ENCODE data around the gene B3GAT2.
A peak's percentile ranks its signal among the peaks of the same experiment; 100 is the strongest.

Gene B3GAT2, protein sequence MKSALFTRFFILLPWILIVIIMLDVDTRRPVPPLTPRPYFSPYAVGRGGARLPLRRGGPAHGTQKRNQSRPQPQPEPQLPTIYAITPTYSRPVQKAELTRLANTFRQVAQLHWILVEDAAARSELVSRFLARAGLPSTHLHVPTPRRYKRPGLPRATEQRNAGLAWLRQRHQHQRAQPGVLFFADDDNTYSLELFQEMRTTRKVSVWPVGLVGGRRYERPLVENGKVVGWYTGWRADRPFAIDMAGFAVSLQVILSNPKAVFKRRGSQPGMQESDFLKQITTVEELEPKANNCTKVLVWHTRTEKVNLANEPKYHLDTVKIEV

GRCh38 chr6:70956451-70957283 lies at the start of gene B3GAT2:
TSS of gene B3GAT2 (minus strand) at chr6:70957060. CDS start at chr6:70956429, 631 bp downstream.
- peaks cover 14% of the 10 kb centered on the region for H3K4me1 Mint-ChIP-seq
- ATAC-seq (peak; percentile 22), DNase-seq (peak; percentile 9)
- H3K9me3 Mint-ChIP-seq: no peaks in the 10 kb centered on the region
- H3K36me3 Mint-ChIP-seq (ENCODE audit: low read depth): no peaks in the 10 kb centered on the region
- H3K27ac Mint-ChIP-seq: no peak within 1 kb of the TSS
- peaks cover 65% of the 10 kb centered on the region for H3K27me3 Mint-ChIP-seq
- peak within 1 kb of the TSS; percentile 71 for H3K4me3 Mint-ChIP-seq

GRCh38 chr6:70998148-70998547 lies 41.3 kb upstream of the B3GAT2 start:
- H3K4me1 Mint-ChIP-seq: no peaks in the 10 kb centered on the region
- no peak for ATAC-seq
- DNase-seq: no peak

GRCh38 chr6:70997379-70997778 lies 40.5 kb upstream of the B3GAT2 start:
- no peak for DNase-seq
- no peaks in the 10 kb centered on the region for H3K4me1 Mint-ChIP-seq
- no peaks in the 10 kb centered on the region for H3K9me3 Mint-ChIP-seq
- no peak overlapping the region for H3K27ac Mint-ChIP-seq
- H3K36me3 Mint-ChIP-seq (ENCODE audit: low read depth): no peaks in the 10 kb centered on the region
- peaks cover 20% of the 10 kb centered on the region for H3K27me3 Mint-ChIP-seq
- ATAC-seq: no peak
- H3K4me3 Mint-ChIP-seq: no peak overlapping the region

More at GRCh38 chr6:70998148-70998547, 41.3 kb upstream of the B3GAT2 start:
- Mint-ChIP-seq H3K4me3 (no peak overlapping the region), H3K27me3 (peaks cover 19% of the 10 kb centered on the region), H3K27ac (no peak overlapping the region), H3K36me3 (ENCODE audit: low read depth) (no peaks in the 10 kb centered on the region), H3K9me3 (no peaks in the 10 kb centered on the region)

GRCh38 chr6:70996106-70996505 lies 39.2 kb upstream of the B3GAT2 start:
- Mint-ChIP-seq H3K36me3 (ENCODE audit: low read depth) (no peaks in the 10 kb centered on the region), H3K9me3 (no peaks in the 10 kb centered on the region), H3K27ac (no peak overlapping the region), H3K4me3 (no peak overlapping the region), H3K4me1 (no peaks in the 10 kb centered on the region), H3K27me3 (peaks cover 24% of the 10 kb centered on the region)
- DNase-seq (no peak), ATAC-seq (no peak)

DNA sequence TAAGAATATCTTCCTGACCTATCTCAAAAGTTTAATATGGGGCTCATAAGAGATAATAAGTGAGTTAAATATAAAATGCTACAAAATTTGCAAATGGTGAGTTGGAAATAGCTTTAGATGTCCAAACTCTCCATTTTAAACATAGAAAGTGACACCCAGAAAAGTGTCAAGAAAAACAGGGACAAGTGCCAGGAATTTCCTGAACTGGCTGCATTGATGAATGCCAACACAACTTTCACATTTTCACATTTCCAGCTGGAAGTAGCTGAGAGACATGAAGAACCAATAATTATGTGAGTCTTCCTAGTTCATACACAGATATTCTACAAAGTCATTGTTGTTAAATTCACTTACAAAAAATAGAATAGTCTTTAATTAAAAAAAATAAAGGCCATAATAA lies 38.6 kb upstream of the B3GAT2 start:
- Mint-ChIP-seq H3K4me1 (no peaks in the 10 kb centered on the region), H3K27ac (no peak overlapping the region), H3K27me3 (peaks cover 24% of the 10 kb centered on the region), H3K36me3 (ENCODE audit: low read depth) (no peaks in the 10 kb centered on the region), H3K9me3 (no peaks in the 10 kb centered on the region), H3K4me3 (no peak overlapping the region)
- DNase-seq (no peak), ATAC-seq (no peak)

DNA sequence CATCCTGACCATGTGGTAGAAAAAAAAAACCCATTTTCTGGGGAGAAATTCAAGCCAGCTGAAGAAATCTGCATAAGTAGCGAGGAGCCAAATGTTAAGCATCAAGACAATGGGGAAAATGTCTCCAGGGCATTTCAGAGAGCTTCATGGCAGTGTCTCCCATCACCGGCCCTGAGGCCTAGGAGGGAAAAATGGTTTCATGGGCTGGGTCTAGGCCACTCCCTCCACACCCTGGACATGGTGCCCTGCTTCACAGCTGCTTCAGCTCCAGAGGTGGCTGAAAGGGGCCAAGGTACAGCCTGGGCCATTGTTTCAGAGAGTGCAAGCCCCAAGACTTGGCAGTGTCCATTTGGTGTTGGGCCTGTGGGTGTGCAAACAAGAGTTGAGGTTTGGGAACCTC lies 34.4 kb upstream of the B3GAT2 start:
- no peaks in the 10 kb centered on the region for H3K36me3 Mint-ChIP-seq (ENCODE audit: low read depth)
- no peaks in the 10 kb centered on the region for H3K9me3 Mint-ChIP-seq
- no peaks in the 10 kb centered on the region for H3K4me1 Mint-ChIP-seq
- H3K27ac Mint-ChIP-seq: no peak overlapping the region
- ATAC-seq: no peak
- DNase-seq: no peak
- H3K4me3 Mint-ChIP-seq: no peak overlapping the region
- H3K27me3 Mint-ChIP-seq: peaks cover 19% of the 10 kb centered on the region

DNA sequence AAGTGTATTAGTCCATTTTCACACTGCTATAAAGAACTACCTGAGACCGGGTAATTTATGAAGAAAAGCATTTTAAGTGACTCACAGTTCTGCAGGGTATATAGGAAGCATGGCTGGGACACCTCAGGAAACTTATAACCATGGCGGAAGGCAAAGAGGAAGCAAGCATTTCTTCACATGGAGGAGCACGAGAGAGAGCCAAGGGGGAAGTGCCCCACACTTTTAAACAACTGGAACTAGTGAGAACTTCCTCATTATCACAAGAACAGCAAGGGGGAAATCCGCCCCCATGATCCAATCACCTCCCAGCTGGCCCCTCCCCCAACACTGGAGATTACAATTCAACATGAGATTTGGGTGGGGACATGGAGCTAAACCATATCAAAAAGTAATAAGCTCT lies 28.3 kb upstream of the B3GAT2 start:
- ATAC-seq: no peak
- Mint-ChIP-seq H3K27me3 (peaks cover 8% of the 10 kb centered on the region), H3K9me3 (peaks cover 6% of the 10 kb centered on the region), H3K4me3 (no peak overlapping the region), H3K36me3 (ENCODE audit: low read depth) (no peaks in the 10 kb centered on the region), H3K27ac (no peak overlapping the region), H3K4me1 (no peaks in the 10 kb centered on the region)
- DNase-seq: no peak

DNA sequence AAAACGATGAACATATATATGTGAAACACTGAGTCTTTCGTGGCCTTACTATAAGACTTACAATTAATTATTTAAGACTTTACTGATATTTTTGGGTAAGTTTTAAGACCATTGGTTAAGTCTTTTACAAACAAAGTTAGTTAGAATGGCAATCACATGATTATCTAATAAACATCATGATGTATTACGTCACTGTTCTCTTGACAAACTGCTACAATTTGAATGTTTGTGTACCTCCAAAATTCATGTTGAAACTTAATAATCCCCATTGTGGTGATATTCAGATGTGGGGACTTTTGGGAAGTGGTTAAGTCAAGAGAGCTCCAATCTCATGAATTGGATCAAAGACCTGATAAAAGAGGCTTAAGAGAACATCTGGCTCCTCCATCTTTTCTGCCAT lies 25.9 kb upstream of the B3GAT2 start:
- no peak for DNase-seq
- Mint-ChIP-seq H3K27ac (no peak overlapping the region), H3K27me3 (peaks cover 5% of the 10 kb centered on the region)

DNA sequence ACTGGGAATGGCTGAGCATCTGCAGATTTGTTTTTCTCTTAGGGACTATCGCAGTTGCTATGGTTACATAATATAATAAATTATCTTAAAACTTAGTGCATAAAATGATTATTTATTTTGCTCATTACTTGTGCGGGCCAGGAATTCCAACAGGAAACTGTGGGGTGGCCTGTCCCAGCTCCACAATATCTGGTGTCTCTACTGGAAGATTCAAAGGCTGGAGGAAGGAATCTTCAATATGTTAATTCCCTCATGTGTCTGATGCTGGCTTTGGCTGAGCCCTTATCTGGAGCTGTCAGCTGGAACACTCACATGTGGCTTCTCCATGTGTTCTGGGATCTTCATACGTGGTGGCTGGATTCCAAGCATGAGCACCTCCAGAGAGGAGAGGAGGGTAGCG lies 23.9 kb upstream of the B3GAT2 start:
- H3K36me3 Mint-ChIP-seq (ENCODE audit: low read depth): no peaks in the 10 kb centered on the region
- peaks cover 4% of the 10 kb centered on the region for H3K27me3 Mint-ChIP-seq
- H3K4me1 Mint-ChIP-seq: no peaks in the 10 kb centered on the region
- H3K9me3 Mint-ChIP-seq: peaks cover 6% of the 10 kb centered on the region
- H3K4me3 Mint-ChIP-seq: no peak overlapping the region
- no peak overlapping the region for H3K27ac Mint-ChIP-seq
- DNase-seq: no peak
- no peak for ATAC-seq

More for the DNA sequence above, 25.9 kb upstream of the B3GAT2 start:
- Mint-ChIP-seq H3K9me3 (peaks cover 6% of the 10 kb centered on the region), H3K36me3 (ENCODE audit: low read depth) (no peaks in the 10 kb centered on the region), H3K4me3 (no peak overlapping the region), H3K4me1 (no peaks in the 10 kb centered on the region)
- ATAC-seq: no peak

DNA sequence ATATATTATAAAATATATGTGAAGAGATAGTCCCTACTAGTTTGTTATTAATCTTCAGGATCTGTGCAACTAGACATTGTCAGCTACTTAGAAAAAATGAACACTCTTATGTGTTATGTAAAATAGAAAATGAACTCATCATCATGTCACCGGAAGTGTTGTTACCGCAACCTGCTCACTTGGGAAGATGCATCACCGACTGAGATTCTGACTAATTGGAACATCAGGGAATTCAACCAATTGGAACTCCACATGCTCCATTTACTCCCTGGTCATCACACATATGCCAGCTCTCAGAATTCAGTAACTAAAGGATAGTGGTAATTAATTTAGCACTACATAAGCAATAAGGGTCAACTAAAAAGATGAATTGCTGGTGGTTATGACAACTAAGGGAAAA lies 16.7 kb upstream of the B3GAT2 start:
- Mint-ChIP-seq H3K27ac (no peak overlapping the region), H3K36me3 (ENCODE audit: low read depth) (peaks cover 2% of the 10 kb centered on the region), H3K4me3 (no peak overlapping the region), H3K27me3 (peaks cover 18% of the 10 kb centered on the region), H3K4me1 (no peaks in the 10 kb centered on the region), H3K9me3 (peaks cover 7% of the 10 kb centered on the region)
- DNase-seq (no peak), ATAC-seq (no peak)

DNA sequence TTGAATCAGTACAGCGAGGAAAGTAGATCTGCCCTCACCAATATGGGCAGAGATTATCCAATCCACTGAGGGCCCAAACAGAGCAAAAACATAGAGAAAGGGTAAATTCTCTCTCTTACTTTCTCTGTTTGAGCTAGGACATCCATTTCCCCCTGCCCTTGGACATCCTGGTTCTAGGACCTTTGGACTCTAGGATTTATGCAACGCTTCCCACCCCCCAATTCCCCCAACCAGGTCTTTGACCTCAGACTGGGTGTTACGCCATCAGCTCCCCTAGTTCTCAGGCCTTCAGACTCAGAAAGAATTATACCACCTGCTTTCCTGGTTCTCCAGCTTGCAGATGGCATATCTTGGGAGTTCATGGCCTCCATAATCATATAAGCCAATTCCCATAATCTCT lies 10.2 kb upstream of the B3GAT2 start:
- Mint-ChIP-seq H3K27me3 (peaks cover under 1% of the 10 kb centered on the region), H3K4me1 (no peaks in the 10 kb centered on the region), H3K4me3 (no peak overlapping the region), H3K27ac (no peak overlapping the region), H3K36me3 (ENCODE audit: low read depth) (no peaks in the 10 kb centered on the region), H3K9me3 (no peaks in the 10 kb centered on the region)
- DNase-seq (no peak), ATAC-seq (no peak)

DNA sequence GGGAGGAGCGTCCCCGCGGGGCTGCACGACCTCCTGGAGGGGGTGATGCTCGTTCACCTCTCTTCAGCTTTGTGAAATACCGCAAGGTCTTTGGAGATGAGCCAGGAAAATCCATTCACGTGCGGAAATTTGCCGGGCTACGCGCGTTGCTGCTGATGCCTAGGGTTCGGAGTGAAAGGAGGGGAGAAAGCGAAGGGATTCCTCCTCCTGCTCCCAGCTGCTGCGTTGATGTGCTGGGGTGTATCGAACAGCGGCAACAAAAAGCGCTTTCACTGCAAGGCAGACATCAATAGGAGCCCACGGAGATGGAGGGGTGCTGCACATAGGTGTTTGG lies 391 bp upstream of the B3GAT2 start:
- no peak for DNase-seq
- peaks cover 14% of the 10 kb centered on the region for H3K4me1 Mint-ChIP-seq
- H3K27me3 Mint-ChIP-seq: peaks cover 61% of the 10 kb centered on the region

DNA sequence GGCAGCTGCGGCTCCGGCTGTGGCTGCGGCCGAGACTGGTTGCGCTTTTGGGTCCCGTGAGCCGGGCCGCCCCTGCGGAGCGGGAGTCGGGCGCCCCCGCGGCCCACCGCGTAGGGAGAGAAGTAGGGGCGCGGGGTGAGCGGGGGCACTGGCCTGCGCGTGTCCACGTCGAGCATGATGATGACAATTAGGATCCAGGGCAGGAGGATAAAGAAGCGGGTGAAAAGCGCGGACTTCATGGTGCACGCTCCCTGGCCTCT lies 739 bp downstream of the B3GAT2 start:
- Mint-ChIP-seq H3K9me3 (no peaks in the 10 kb centered on the region), H3K36me3 (ENCODE audit: low read depth) (no peaks in the 10 kb centered on the region), H3K27ac (no peak overlapping the region), H3K4me1 (peaks cover 14% of the 10 kb centered on the region), H3K27me3 (peaks cover 67% of the 10 kb centered on the region), H3K4me3 (peak overlapping the region; percentile 71)
- no peak for DNase-seq
- no peak for ATAC-seq

More for the DNA sequence above, 391 bp upstream of the B3GAT2 start:
- no peak overlapping the region for H3K4me3 Mint-ChIP-seq
- ATAC-seq: no peak
- no peak overlapping the region for H3K27ac Mint-ChIP-seq
- H3K9me3 Mint-ChIP-seq: no peaks in the 10 kb centered on the region
- H3K36me3 Mint-ChIP-seq (ENCODE audit: low read depth): no peaks in the 10 kb centered on the region

DNA sequence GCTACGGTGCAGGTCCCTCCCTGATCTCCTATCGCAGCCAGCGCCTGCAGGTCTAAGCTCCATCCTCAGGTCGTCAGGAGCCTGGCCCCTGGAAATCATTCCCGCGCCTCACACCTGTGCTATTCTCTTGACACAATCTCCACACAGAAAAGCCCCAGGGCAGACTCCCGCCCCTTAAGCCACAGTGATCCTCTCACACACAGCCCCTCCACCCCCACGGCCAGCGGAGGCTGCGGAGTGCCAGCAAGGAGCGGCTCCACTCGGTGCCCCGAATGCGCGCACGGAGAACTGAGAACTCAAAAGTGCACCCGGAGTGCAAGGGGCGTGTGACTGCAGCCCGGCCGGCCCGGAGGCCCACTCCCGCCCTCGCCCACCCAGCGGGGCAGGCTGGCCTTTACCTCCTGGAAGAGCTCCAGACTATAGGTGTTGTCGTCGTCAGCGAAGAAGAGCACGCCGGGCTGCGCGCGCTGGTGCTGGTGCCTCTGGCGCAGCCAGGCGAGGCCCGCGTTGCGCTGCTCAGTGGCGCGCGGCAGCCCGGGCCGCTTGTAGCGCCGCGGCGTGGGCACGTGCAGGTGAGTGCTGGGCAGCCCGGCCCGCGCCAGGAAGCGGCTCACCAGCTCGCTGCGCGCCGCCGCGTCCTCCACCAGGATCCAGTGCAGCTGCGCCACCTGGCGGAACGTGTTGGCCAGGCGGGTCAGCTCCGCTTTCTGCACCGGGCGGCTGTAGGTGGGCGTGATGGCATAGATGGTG lies 1.2 kb downstream of the B3GAT2 start:
- Mint-ChIP-seq H3K36me3 (ENCODE audit: low read depth) (no peaks in the 10 kb centered on the region), H3K27ac (no peak overlapping the region), H3K4me3 (peak overlapping the region; percentile 71), H3K9me3 (no peaks in the 10 kb centered on the region), H3K4me1 (peaks cover 14% of the 10 kb centered on the region), H3K27me3 (peaks cover 67% of the 10 kb centered on the region)
- peak; percentile 89 for ATAC-seq
- DNase-seq: peak; percentile 91

DNA sequence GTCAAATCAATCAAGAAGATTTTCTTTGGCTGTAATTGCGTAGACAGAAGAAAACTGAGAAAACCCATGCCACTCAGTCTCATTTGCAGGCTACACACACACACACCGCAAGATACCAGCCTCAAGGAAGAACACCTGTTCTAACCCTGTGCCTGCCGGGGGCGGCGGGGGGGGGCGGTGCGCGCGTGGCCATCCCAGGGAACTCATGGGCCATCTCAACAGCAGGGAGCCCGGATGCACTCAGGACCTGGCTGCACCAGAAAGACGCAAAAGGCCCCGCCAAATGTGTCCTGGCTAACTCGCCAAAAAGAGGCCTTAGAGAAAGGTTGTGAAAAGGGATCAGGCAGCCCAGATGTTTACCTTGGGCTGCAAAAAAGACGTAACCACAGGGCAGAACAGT lies 2.1 kb downstream of the B3GAT2 start:
- H3K4me3 Mint-ChIP-seq: peak overlapping the region; percentile 4
- H3K27me3 Mint-ChIP-seq: peaks cover 66% of the 10 kb centered on the region
- ATAC-seq: no peak
- peaks cover 14% of the 10 kb centered on the region for H3K4me1 Mint-ChIP-seq
- no peaks in the 10 kb centered on the region for H3K9me3 Mint-ChIP-seq
- H3K36me3 Mint-ChIP-seq (ENCODE audit: low read depth): no peaks in the 10 kb centered on the region
- no peak overlapping the region for H3K27ac Mint-ChIP-seq
- DNase-seq: no peak
